Measurements from ENCODE around the gene RGS21. TPM values are rescaled to one million over a fixed set of nuclear protein-coding genes. Genes with fewer than 3 reads are reported as not detected.

Gene RGS21
- total and polyA plus RNA-seq, 2 donors (not counting 1 experiment from before 2014, with no cell fraction given), result not detected

- Histone ChIP-seq H3K4me3 (ENCODE audit: control extremely low read depth in 1 of 5, extremely low read depth in 1 of 5, insufficient read depth in 1 of 5, low read depth in 2 of 5, low read length in 4 of 5) (no peak overlapping the region), H2AFZ (ENCODE audit: insufficient read depth, low read depth, low read length, poor library complexity, severe bottlenecking) (no peak overlapping the region), H4K20me1 (ENCODE audit: control insufficient read depth, insufficient read depth, low read length, poor library complexity, severe bottlenecking) (no peaks in the 10 kb centered on the region), H3K4me1 (ENCODE audit: control insufficient read depth in 2 of 2, insufficient read depth in 2 of 2, low read length in 2 of 2) (no peaks in the 10 kb centered on the region), H3K4me2 (replicated peaks; ENCODE audit: low read depth, low read length, poor library complexity, severe bottlenecking) (no peak overlapping the region), H3K79me2 (ENCODE audit: control insufficient read depth, insufficient read depth, low read length) (no peaks in the 10 kb centered on the region), H3K9me3 (ENCODE audit: control extremely low read depth in 1 of 3, control insufficient read depth in 2 of 3, insufficient read depth in 1 of 3, low read length in 2 of 3) (no peaks in the 10 kb centered on the region), H3K27ac (ENCODE audit: low read length in 2 of 2) (no peak overlapping the region), H3K27me3 (replicated peaks in 1 of 4; ENCODE audit: control extremely low read depth in 1 of 4, control insufficient read depth in 3 of 4, insufficient read depth in 4 of 4, low read length in 3 of 4) (no peaks in the 10 kb centered on the region), H3K36me3 (replicated peaks in 1 of 2; ENCODE audit: control extremely low read depth in 1 of 2, control insufficient read depth in 1 of 2, extremely low read depth in 1 of 2, insufficient read depth in 2 of 2, low read length in 1 of 2) (no peaks in the 10 kb centered on the region), H3K9ac (ENCODE audit: low read length) (no peak overlapping the region)
- Mint-ChIP-seq H3K27me3 (no peaks in the 10 kb centered on the region), H3K4me3 (no peak overlapping the region), H3K4me1 (no peaks in the 10 kb centered on the region), H3K27ac (no peak overlapping the region), H3K9me3 (ENCODE audit: insufficient read depth) (no peaks in the 10 kb centered on the region)
- WGBS (ENCODE audit: insufficient coverage), result no CpG with 5 or more reads among the region's 1 CpG
- no peak for ATAC-seq (ENCODE audit: low read depth)
- POLR2A ChIA-PET, result no interaction called here
- CTCF ChIA-PET, result no interaction called here
- intact Hi-C loops (cut with micrococcal nuclease), result no loop called here
- no peak for DNase-seq
- TF ChIP-seq EZH2 (IDR thresholded peaks at IDR 0.05; ENCODE audit: borderline replicate concordance, insufficient read depth, low read depth, low read length, poor library complexity, severe bottlenecking) (no peak), CTCF (IDR thresholded peaks at IDR 0.05) (no peak)
Observed at GRCh38 chr1:192270398-192270797, 46.4 kb upstream of the RGS21 start.

- Mint-ChIP-seq H3K9me3 (ENCODE audit: insufficient read depth) (no peaks in the 10 kb centered on the region), H3K27ac (no peak overlapping the region), H3K4me1 (no peaks in the 10 kb centered on the region), H3K27me3 (no peaks in the 10 kb centered on the region), H3K4me3 (no peak overlapping the region)
- no peak for DNase-seq
- H3K9me3 ChIP-seq (ENCODE audit: control extremely low read depth in 1 of 3, control insufficient read depth in 2 of 3, insufficient read depth in 1 of 3, low read length in 2 of 3), result no peaks in the 10 kb centered on the region
- no peak overlapping the region for H2AFZ ChIP-seq (ENCODE audit: insufficient read depth, low read depth, low read length, poor library complexity, severe bottlenecking)
- H3K27ac ChIP-seq (ENCODE audit: low read length in 2 of 2), result no peak overlapping the region
- WGBS (ENCODE audit: insufficient coverage), result no CpG with 5 or more reads among the region's 3 CpGs
- H3K36me3 ChIP-seq (replicated peaks in 1 of 2; ENCODE audit: control extremely low read depth in 1 of 2, control insufficient read depth in 1 of 2, extremely low read depth in 1 of 2, insufficient read depth in 2 of 2, low read length in 1 of 2), result no peaks in the 10 kb centered on the region
- H3K4me2 ChIP-seq (replicated peaks; ENCODE audit: low read depth, low read length, poor library complexity, severe bottlenecking), result no peak overlapping the region
- H3K79me2 ChIP-seq (ENCODE audit: control insufficient read depth, insufficient read depth, low read length), result no peaks in the 10 kb centered on the region
- no peak for ATAC-seq (ENCODE audit: low read depth)
- TF ChIP-seq CTCF (IDR thresholded peaks at IDR 0.05), result no peak
- TF ChIP-seq EZH2 (IDR thresholded peaks at IDR 0.05; ENCODE audit: borderline replicate concordance, insufficient read depth, low read depth, low read length, poor library complexity, severe bottlenecking), result no peak
- H3K4me3 ChIP-seq (ENCODE audit: control extremely low read depth in 1 of 5, extremely low read depth in 1 of 5, insufficient read depth in 1 of 5, low read depth in 2 of 5, low read length in 4 of 5), result no peak overlapping the region
- no peak overlapping the region for H3K9ac ChIP-seq (ENCODE audit: low read length)
- CTCF ChIA-PET, result no interaction called here
- intact Hi-C loops (cut with micrococcal nuclease), result no loop called here
- H4K20me1 ChIP-seq (ENCODE audit: control insufficient read depth, insufficient read depth, low read length, poor library complexity, severe bottlenecking), result no peaks in the 10 kb centered on the region
- POLR2A ChIA-PET, result no interaction called here
- no peaks in the 10 kb centered on the region for H3K4me1 ChIP-seq (ENCODE audit: control insufficient read depth in 2 of 2, insufficient read depth in 2 of 2, low read length in 2 of 2)
- H3K27me3 ChIP-seq (replicated peaks in 1 of 4; ENCODE audit: control extremely low read depth in 1 of 4, control insufficient read depth in 3 of 4, insufficient read depth in 4 of 4, low read length in 3 of 4), result no peaks in the 10 kb centered on the region
Observed at GRCh38 chr1:192272732-192273131, 44.1 kb upstream of the RGS21 start.
